Calu3 (cell line): ENCODE data around the gene ZNF775. TPM values are rescaled to one million over a fixed set of nuclear protein-coding genes. Genes with fewer than 3 reads are reported as not detected.

Experiments
- BruUV-seq: library from RNA; stranded (reverse); fragments of 400-500 nt; replicated peaks from 2 replicates; lab custom pipeline; 2021; lab: Mats Ljungman, UMichigan
- CTCF ChIA-PET: fragments of 300-600 bp; sonication (Branson Sonifier 250); formaldehyde crosslinking; loops from one replicate; lab custom pipeline; 2022; ENCODE audit warnings: antibody characterized with exemption; lab: Charles Lee
- DNase-seq: peaks from one replicate; pipeline ENCODE4 v3.0.0; 2022
- H3K27ac Mint-ChIP-seq: one replicate; pipeline ENCODE4 v1.8.0; 2022; ENCODE audit warnings: mixed read lengths; ENCODE audit not compliant: unreplicated experiment
- H3K27me3 Mint-ChIP-seq: one replicate; pipeline ENCODE4 v1.8.0; 2022; ENCODE audit warnings: mixed read lengths; ENCODE audit not compliant: unreplicated experiment
- H3K36me3 Mint-ChIP-seq: one replicate; pipeline ENCODE4 v1.8.0; 2022; ENCODE audit warnings: mild to moderate bottlenecking, moderate library complexity, mixed read lengths; ENCODE audit not compliant: insufficient read depth, unreplicated experiment
- H3K4me1 Mint-ChIP-seq: one replicate; pipeline ENCODE4 v1.8.0; 2022; ENCODE audit warnings: mild to moderate bottlenecking, low read depth, mixed read lengths; ENCODE audit not compliant: unreplicated experiment
- H3K4me3 Mint-ChIP-seq: one replicate; pipeline ENCODE4 v1.8.0; 2022; ENCODE audit warnings: mild to moderate bottlenecking, low read depth, moderate library complexity, mixed read lengths; ENCODE audit not compliant: unreplicated experiment
- H3K9me3 Mint-ChIP-seq: one replicate; pipeline ENCODE4 v1.8.0; 2022; ENCODE audit warnings: low read depth, mixed read lengths; ENCODE audit not compliant: unreplicated experiment
- CTCF ChIP-seq: fragments of 200-600 bp; IDR thresholded peaks from one replicate; pipeline ENCODE4 v1.8.0; 2022; ENCODE audit warnings: antibody characterized with exemption; ENCODE audit not compliant: unreplicated experiment
- intact Hi-C: fragments of 100-400 bp; cut with micrococcal nuclease; formaldehyde crosslinking; loops from one replicate; pipeline ENCODE4 v1.10.0; 2022; ENCODE audit not compliant: unreplicated experiment
- total RNA-seq: library from RNA; stranded (reverse); gene quantifications from 2 replicates; pipeline ENCODE4 v1.2.3, GENCODE V29; 2022

The ZNF775 gene
- total RNA-seq, 1 experiment from 2014 or later: 5.8 TPM

GRCh38 chr7:150356265-150356897, 22.7 kb upstream of the ZNF775 start:
- no TSS peak for BruUV-seq

GRCh38 chr7:150357270-150357669, 21.9 kb upstream of the ZNF775 start:
- no TSS peak for BruUV-seq

More at GRCh38 chr7:150356265-150356897, 22.7 kb upstream of the ZNF775 start:
- Mint-ChIP-seq H3K27me3 (no peaks in the 10 kb centered on the region), H3K4me3 (no peak overlapping the region), H3K4me1 (peaks cover 27% of the 10 kb centered on the region), H3K9me3 (peaks cover 3% of the 10 kb centered on the region), H3K36me3 (peaks cover 10% of the 10 kb centered on the region), H3K27ac (no peak overlapping the region)
- intact Hi-C loops: loop anchor here (1.0 kb wide), 1 partner anchor 65 kb away; no protein-coding TSS in a partner anchor
- DNase-seq: no peak
- CTCF ChIA-PET: interaction anchor here (0.6 kb wide), 1 partner anchor 16 kb away, joined by 4 read pairs; no protein-coding TSS in a partner anchor
- TF ChIP-seq CTCF: peak; percentile 74

GRCh38 chr7:150357771-150358427, 21.2 kb upstream of the ZNF775 start:
- BruUV-seq: no TSS peak
- Mint-ChIP-seq H3K27me3 (no peaks in the 10 kb centered on the region), H3K9me3 (peaks cover 3% of the 10 kb centered on the region), H3K27ac (no peak overlapping the region), H3K36me3 (peaks cover 5% of the 10 kb centered on the region), H3K4me3 (no peak overlapping the region), H3K4me1 (peaks cover 15% of the 10 kb centered on the region)
- DNase-seq: no peak
- intact Hi-C loops: no loop called here
- CTCF ChIA-PET: interaction anchor here (0.7 to 1.5 kb wide), 2 partner anchors 9 to 42 kb away, joined by 3 read pairs; no protein-coding TSS in a partner anchor
- TF ChIP-seq CTCF: no peak

More at GRCh38 chr7:150357270-150357669, 21.9 kb upstream of the ZNF775 start:
- Mint-ChIP-seq H3K27ac (no peak overlapping the region), H3K27me3 (no peaks in the 10 kb centered on the region), H3K4me3 (no peak overlapping the region), H3K36me3 (peaks cover 9% of the 10 kb centered on the region), H3K9me3 (peaks cover 3% of the 10 kb centered on the region), H3K4me1 (peaks cover 18% of the 10 kb centered on the region)
- CTCF ChIA-PET: interaction anchor here (1.5 kb wide), 1 partner anchor 9 kb away, joined by 3 read pairs; no protein-coding TSS in a partner anchor
- intact Hi-C loops: no loop called here
- TF ChIP-seq CTCF: no peak
- no peak for DNase-seq

- no TSS peak for BruUV-seq
- CTCF ChIA-PET: interaction anchor here (0.7 to 1.5 kb wide), 2 partner anchors 8 to 42 kb away, joined by 3 read pairs; no protein-coding TSS in a partner anchor
- intact Hi-C loops: no loop called here
Measured at GRCh38 chr7:150358433-150358832, 20.7 kb upstream of the ZNF775 start.

More at GRCh38 chr7:150358433-150358832, 20.7 kb upstream of the ZNF775 start:
- Mint-ChIP-seq H3K27me3 (no peaks in the 10 kb centered on the region), H3K4me1 (peaks cover 15% of the 10 kb centered on the region), H3K9me3 (peaks cover 3% of the 10 kb centered on the region), H3K36me3 (peaks cover 5% of the 10 kb centered on the region), H3K27ac (no peak overlapping the region), H3K4me3 (no peak overlapping the region)
- no peak for TF ChIP-seq CTCF
- no peak for DNase-seq
